Endothelial cell of umbilical vein (primary cell): ENCODE measurements around the gene CDX2. TPM values are rescaled to one million over a fixed set of nuclear protein-coding genes. Genes with fewer than 3 reads are reported as not detected.

Experiments
- BruUV-seq: library from RNA; stranded (reverse); fragments of 400-500 nt; replicated peaks from 2 replicates; lab custom pipeline; 2021; lab: Mats Ljungman, UMichigan
- CTCF ChIA-PET: fragments of 300-600, 350-600 bp; sonication (Branson Sonifier 250); formaldehyde crosslinking; loops from one replicate; lab custom pipeline; 2021; ENCODE audit warnings: antibody characterized with exemption, inconsistent platforms; lab: Charles Lee
- POLR2A ChIA-PET: fragments of 300-600, 350-600 bp; sonication (Branson Sonifier 250); formaldehyde crosslinking; loops from one replicate; lab custom pipeline; 2021; ENCODE audit warnings: antibody characterized with exemption, inconsistent platforms; lab: Charles Lee
- DNase-seq: peaks from one replicate; pipeline ENCODE4 v3.0.0-alpha.2; 2011; ENCODE audit warnings: low read depth, low spot score
- FAIRE-seq: peaks from 2 replicates; lab custom pipeline; 2011; peaks lifted over from hg19 to GRCh38; lab: Jason Lieb, UNC
- H2AFZ ChIP-seq: 2 replicates; pipeline ENCODE4 v1.6.0; 2012; ENCODE audit warnings: low read depth, low read length, control low read depth, inconsistent platforms
- H3K27ac ChIP-seq: 2 replicates; pipeline ENCODE4 v1.5.1; 2011; ENCODE audit warnings: low read depth, mild to moderate bottlenecking, control low read depth, low read length, moderate library complexity; ENCODE audit not compliant: insufficient read depth
- H3K27me3 ChIP-seq, 2 experiments: 2 replicates each; pipeline versions ENCODE4 v1.6.0 to v1.6.1; 2011; ENCODE audit warnings: low read length in 2 of 2, mixed read lengths in 1 of 2; ENCODE audit not compliant: control insufficient read depth in 2 of 2, insufficient read depth in 2 of 2
- H3K36me3 ChIP-seq, 2 experiments: 2 replicates in 1 of 2; 3 replicates in 1 of 2; pipeline ENCODE4 v1.5.1; 2011; ENCODE audit warnings: low read length in 2 of 2, mild to moderate bottlenecking in 1 of 2, moderate library complexity in 1 of 2; ENCODE audit not compliant: control insufficient read depth in 2 of 2, insufficient read depth in 2 of 2; ENCODE audit errors: extremely low read depth in 1 of 2
- H3K4me1 ChIP-seq: 3 replicates; pipeline ENCODE4 v1.5.1; 2011; ENCODE audit warnings: mild to moderate bottlenecking, low read length; ENCODE audit not compliant: control insufficient read depth, insufficient read depth; ENCODE audit errors: extremely low read depth
- H3K4me2 ChIP-seq: 2 replicates; pipeline ENCODE4 v1.6.1; 2011; ENCODE audit warnings: low read length, control low read depth, mixed read lengths; ENCODE audit not compliant: insufficient read depth
- H3K4me3 ChIP-seq, 3 experiments: fragments of 200-600 bp in 1 of 3; sonication (generic), shearing (Covaris generic) in 1 of 3; replicated peaks in 1 of 3; 2 replicates each; pipeline ENCODE4 v1.5.1; 2011 to 2016; ENCODE audit warnings: control low read depth in 3 of 3, low read length in 3 of 3, mild to moderate bottlenecking in 2 of 3, inconsistent platforms in 1 of 3, low read depth in 1 of 3, moderate library complexity in 1 of 3; ENCODE audit not compliant: insufficient read depth in 1 of 3
- H3K79me2 ChIP-seq: 2 replicates; pipeline ENCODE4 v1.6.0; 2012; ENCODE audit warnings: low read length, inconsistent platforms; ENCODE audit not compliant: control insufficient read depth, insufficient read depth
- H3K9ac ChIP-seq: replicated peaks from 2 replicates; pipeline ENCODE3; 2011; ENCODE audit warnings: low read length, control low read depth; ENCODE audit not compliant: insufficient read depth; ENCODE audit errors: extremely low read depth
- H3K9me1 ChIP-seq: replicated peaks from 3 replicates; pipeline ENCODE4 v1.6.0; 2011; ENCODE audit warnings: mild to moderate bottlenecking, low read length; ENCODE audit not compliant: control insufficient read depth, insufficient read depth; ENCODE audit errors: extremely low read depth
- H3K9me3 ChIP-seq: replicated peaks from 2 replicates; pipeline ENCODE4 v1.5.1; 2012; ENCODE audit warnings: low read length, inconsistent platforms; ENCODE audit not compliant: control insufficient read depth, insufficient read depth
- H4K20me1 ChIP-seq: replicated peaks from 2 replicates; pipeline ENCODE3; 2011; ENCODE audit warnings: mild to moderate bottlenecking, low read length; ENCODE audit not compliant: control insufficient read depth, insufficient read depth; ENCODE audit errors: extremely low read depth
- EZH2 ChIP-seq: IDR thresholded peaks from 2 replicates; pipeline ENCODE4 v1.6.1; 2012; ENCODE audit warnings: borderline replicate concordance, low read depth, mild to moderate bottlenecking, moderate library complexity, low read length, inconsistent platforms; ENCODE audit not compliant: severe bottlenecking
- POLR2A ChIP-seq: IDR thresholded peaks from 2 replicates; pipeline ENCODE4 v1.6.1; 2012; ENCODE audit warnings: low read depth, mild to moderate bottlenecking, control low read depth, low read length
- POLR2AphosphoS5 ChIP-seq: IDR thresholded peaks from 2 replicates; pipeline ENCODE4 v1.6.1; 2012; ENCODE audit warnings: low read depth, mild to moderate bottlenecking, control low read depth, low read length, moderate library complexity; ENCODE audit not compliant: insufficient read depth
- dilution Hi-C: fragments of 300-500 bp; cut with MboI; formaldehyde crosslinking; loops from one replicate; pipeline ENCODE4 v1.15.0; 2019; ENCODE audit warnings: low sequenced_read_pairs; ENCODE audit not compliant: extremely low pct_ligation_motif_present
- intact Hi-C: fragments of 100-400 bp; cut with micrococcal nuclease; formaldehyde crosslinking; loops from one replicate; pipeline ENCODE4 v1.10.0; 2022
- polyA plus RNA-seq, 4 experiments: library from polyadenylated mRNA; depleted of rRNA in 3 of 4; stranded (reverse) in 3 of 4; unstranded in 1 of 4; fragments of >200 nt; gene quantifications; 2 replicates each; pipeline versions ENCODE4 v1.2.1 to v1.2.3, GENCODE V29; 2011 to 2012; ENCODE audit warnings: missing spikeins in 1 of 4
- total RNA-seq: library from RNA; stranded (reverse); gene quantifications from 2 replicates; pipeline ENCODE4 v1.2.3, GENCODE V29; 2021

The CDX2 gene
- total and polyA plus RNA-seq, 2 donors (not counting 3 experiments of a cell fraction or from before 2014, with no cell fraction given), result not detected

GRCh38 chr13:27977476-27978300 is 8.6 kb upstream of the CDX2 start:
- H3K4me3 ChIP-seq, result no peak overlapping the region
- no peak overlapping the region for H3K27ac ChIP-seq
- no peaks in the 10 kb centered on the region for H3K9me1 ChIP-seq
- DNase-seq (no peak), FAIRE-seq (no peak)
- peaks cover 84 to 95% of the 10 kb centered on the region in 2 experiments for H3K27me3 ChIP-seq
- dilution Hi-C loops (no loop called here), intact Hi-C loops (no loop called here)
- BruUV-seq, result no TSS peak
- no peak overlapping the region for H3K4me2 ChIP-seq
- POLR2A ChIA-PET, result no interaction called here
- H3K9me3 ChIP-seq, result no peaks in the 10 kb centered on the region
- TF ChIP-seq POLR2A (no peak), EZH2 (peak; percentile 83)
- no peak overlapping the region for H3K9ac ChIP-seq
- no peaks in the 10 kb centered on the region for H3K4me1 ChIP-seq
- CTCF ChIA-PET, result interaction anchor here (0.6 to 1.5 kb wide), 5 partner anchors 12 to 1031 kb away, joined by 3 to 8 read pairs (median 4); no protein-coding TSS in a partner anchor
- H2AFZ ChIP-seq, result no peak overlapping the region
- H3K36me3 ChIP-seq, result no peaks in the 10 kb centered on the region
- no peaks in the 10 kb centered on the region for H3K79me2 ChIP-seq
- H4K20me1 ChIP-seq, result no peaks in the 10 kb centered on the region

GRCh38 chr13:27976362-27977091 is 7.4 kb upstream of the CDX2 start:
- no peaks in the 10 kb centered on the region for H3K4me1 ChIP-seq
- no peak for TF ChIP-seq POLR2AphosphoS5
- TF ChIP-seq EZH2, result no peak
- no peaks in the 10 kb centered on the region for H3K9me1 ChIP-seq
- no peaks in the 10 kb centered on the region for H3K9me3 ChIP-seq
- H3K36me3 ChIP-seq, result no peaks in the 10 kb centered on the region
- intact Hi-C loops, result no loop called here
- POLR2A ChIA-PET, result no interaction called here
- dilution Hi-C loops, result no loop called here
- no peaks in the 10 kb centered on the region for H4K20me1 ChIP-seq
- peaks cover 85 to 98% of the 10 kb centered on the region in 2 experiments for H3K27me3 ChIP-seq
- H3K27ac ChIP-seq, result no peak overlapping the region
- H2AFZ ChIP-seq, result no peak overlapping the region
- no TSS peak for BruUV-seq
- CTCF ChIA-PET, result interaction anchor here (1.0 to 1.8 kb wide), 5 partner anchors 8 to 614 kb away, joined by 3 to 10 read pairs (median 7); no protein-coding TSS in a partner anchor
- H3K79me2 ChIP-seq, result no peaks in the 10 kb centered on the region
- no peak overlapping the region for H3K9ac ChIP-seq
- no peak overlapping the region for H3K4me2 ChIP-seq
- DNase-seq (no peak), FAIRE-seq (no peak)
- H3K4me3 ChIP-seq, result no peak overlapping the region
